GM19099 (cell line): ENCODE results near the gene MARCHF10.

Source experiments
- POLR2A ChIP-seq: IDR thresholded peaks from 3 replicates; pipeline ENCODE4 v1.6.1; 2011; ENCODE audit warnings: low read depth; ENCODE audit not compliant: insufficient read length; ENCODE audit errors: extremely low read depth

Gene MARCHF10

DNA sequence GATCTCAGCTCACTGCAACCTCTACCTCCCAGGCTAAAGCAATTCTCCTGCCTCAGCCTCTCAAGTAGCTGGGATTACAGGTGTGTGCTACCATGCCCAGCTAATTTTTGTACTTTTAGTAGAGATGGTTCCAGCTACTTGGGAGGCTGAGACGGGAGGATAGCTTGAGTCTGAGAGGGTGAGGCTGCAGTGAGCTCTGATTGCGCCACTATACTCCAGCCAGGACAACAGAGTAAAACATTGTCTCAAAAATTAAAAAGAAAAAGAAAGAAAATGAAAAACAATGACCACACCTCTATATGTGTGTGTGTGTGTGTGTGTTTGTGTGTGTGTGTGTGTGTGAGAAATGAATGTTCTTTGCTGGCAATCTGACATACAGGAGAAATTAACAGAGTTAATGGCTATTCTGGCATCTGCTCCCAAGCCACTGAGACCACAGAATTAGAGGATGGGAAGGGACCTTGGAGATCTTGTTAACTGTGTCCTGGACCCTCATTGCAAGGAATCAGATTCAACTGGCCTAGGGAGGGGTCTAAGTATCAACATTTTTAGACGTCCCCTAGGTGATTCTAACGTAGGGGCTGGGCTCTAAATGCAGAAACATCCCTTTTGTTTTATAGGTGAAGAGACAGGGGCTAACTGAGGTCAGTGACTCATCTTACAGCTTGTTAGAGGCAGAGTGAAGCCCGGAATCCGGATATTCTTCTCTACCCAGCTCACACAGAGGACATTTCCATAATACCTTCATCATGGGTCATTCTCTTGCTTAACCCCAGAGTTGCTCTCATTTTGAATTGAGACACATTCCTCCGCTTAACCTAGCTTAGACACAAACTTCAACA lies 16.4 kb upstream of the MARCHF10 start:
- no peak for TF ChIP-seq POLR2A

- no peak for TF ChIP-seq POLR2A
These were observed 15.2 kb upstream of the MARCHF10 start for GRCh38 chr17:62823111-62823893.

GRCh38 chr17:62822080-62822904 lies 14.2 kb upstream of the MARCHF10 start:
- no peak for TF ChIP-seq POLR2A

DNA sequence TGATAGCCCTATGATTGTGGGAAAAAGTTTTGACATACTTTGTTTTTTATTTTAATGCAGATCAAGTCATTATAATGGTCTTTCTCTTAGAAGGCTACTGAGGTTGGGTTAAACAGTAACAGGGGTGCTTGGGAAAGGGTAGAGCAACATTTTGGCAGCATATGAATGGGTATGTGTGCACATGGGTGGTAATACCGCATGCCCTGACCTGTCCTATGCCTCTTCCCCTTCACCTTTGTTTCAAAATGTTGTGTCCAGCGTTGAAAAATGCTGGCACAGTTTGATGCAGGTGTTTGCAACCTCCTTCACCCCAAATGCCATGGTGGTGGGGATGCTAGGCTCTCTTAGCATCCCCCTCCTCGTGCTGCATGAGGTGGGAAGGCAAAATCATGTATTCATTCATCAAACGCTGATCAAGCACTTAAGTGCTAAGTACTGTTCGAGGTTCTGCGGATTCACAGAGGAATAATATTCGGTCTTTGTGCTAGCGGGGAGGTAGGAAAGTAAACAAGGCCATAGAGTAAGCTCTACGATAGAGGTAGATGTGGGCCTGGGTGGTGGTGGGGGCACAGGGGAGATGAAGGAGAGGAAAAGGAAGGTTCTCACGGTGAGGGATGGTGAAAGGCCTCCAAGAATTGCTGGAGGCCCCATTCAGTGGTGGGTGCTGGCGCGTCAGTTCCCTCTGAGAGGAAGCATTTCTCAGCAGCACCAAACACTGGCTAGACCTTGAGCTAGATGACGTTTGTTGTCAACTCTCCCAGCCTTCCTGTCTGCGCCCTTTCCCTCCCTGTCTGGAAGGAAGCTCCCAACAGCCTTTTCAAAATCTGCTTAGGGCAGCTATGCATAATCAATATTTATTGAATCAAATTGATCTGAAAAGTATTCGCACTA lies 13.3 kb upstream of the MARCHF10 start:
- TF ChIP-seq POLR2A, result no peak

DNA sequence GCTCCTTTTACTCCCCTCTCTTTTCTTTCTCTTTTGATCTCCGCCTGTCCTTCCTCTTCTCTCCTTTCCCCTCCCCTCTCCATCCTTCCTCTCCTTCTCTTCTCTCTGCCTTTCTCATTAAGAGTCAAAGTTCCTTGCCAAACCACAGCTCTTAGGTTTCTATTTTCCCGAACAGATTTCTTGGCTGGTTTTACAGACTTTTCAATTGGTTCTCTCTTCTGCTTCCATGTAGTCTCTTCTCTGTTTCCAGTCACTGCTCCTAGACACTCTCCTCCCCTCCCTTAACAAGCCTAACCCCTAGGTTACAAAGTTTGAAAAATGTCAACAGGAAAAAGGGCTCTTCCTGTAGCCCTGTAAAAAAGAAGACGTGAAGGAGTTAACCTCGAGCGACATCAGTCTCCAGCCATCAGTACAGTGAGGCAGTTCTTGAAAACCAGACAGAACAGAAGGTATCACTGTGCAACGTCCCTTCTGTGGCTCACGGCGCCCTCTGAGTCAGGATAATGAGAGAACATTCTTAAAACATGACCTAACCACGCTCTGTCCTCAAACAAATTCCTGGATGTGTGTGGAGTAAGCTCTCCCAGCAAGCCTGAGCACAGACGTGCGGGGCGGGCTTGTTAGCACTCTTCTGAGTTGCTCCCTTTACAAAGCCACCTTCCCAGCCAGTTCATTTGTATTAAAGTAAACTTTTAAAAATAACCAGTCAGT lies 11.6 kb upstream of the MARCHF10 start:
- no peak for TF ChIP-seq POLR2A

- no peak for TF ChIP-seq POLR2A
These were observed 10.4 kb upstream of the MARCHF10 start for GRCh38 chr17:62818526-62818925.

DNA sequence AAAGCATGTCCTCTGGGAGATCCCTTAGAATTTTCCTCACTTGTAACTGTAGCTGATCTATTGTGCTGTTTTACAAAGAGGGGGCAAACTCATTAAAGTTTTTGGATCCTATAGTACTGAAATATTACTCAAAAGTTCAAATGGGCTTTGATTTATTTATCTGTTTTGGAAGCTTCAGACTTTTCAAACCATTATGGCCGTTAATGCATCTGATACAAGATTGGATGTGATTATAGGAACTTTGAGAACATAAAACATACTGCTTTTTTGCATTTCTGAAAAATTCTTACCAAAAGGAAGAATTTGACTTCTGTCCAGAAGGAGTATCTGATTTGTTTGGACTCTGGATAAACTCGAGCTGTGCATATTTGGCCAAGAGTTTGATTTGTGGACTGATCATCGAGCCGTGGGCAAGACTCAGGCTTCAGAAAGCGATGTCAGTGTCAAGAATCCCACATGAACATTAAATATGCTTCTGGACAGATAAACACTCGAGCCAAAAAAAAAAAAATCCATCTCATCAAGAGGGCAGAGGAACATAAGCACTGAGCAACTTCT lies 8.2 kb upstream of the MARCHF10 start:
- no peak for TF ChIP-seq POLR2A

DNA sequence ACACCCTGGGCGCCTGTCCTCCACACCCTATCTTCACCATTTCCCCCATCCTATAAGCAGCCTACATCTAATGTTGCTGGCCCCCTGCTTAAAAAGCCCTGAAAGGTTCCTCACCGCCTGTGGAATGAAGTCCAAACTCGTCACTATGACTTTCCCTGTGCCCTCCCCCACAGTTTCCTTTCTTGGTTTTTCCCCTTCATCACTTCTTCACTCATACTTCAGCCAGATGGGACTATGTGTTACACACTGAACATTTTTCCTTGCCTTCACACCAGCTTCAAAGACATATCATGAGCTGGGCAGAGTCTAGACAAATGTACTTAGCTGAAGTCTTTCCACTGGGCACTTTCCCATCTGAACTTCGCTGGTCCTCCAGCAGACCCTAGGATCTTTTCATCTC lies 1.5 kb upstream of the MARCHF10 start:
- no peak for TF ChIP-seq POLR2A

- no peak for TF ChIP-seq POLR2A
These were observed 459 bp upstream of the MARCHF10 start for GRCh38 chr17:62808576-62808970.

DNA sequence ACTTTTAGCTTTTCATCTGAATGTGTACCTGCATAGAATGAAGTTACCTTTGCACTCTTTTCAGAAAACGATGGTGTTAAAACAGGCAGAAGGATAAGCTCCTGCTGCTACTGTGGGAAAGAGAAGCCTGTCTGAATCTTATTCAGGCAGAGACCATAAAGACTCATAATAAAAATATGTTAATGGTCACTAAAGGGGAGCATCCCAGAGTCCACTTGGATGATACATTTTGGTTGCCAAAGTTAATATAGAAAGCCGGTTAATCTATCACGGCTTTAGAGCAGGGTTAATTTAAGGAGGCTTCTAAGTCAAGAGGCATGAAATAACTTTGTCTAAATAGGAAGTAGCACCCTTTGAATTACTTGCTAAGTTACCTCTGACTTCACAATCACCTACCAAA lies 2.9 kb downstream of the MARCHF10 start:
- no peak for TF ChIP-seq POLR2A

- TF ChIP-seq POLR2A, result no peak
These were observed 3.3 kb downstream of the MARCHF10 start for GRCh38 chr17:62804822-62805221.

DNA sequence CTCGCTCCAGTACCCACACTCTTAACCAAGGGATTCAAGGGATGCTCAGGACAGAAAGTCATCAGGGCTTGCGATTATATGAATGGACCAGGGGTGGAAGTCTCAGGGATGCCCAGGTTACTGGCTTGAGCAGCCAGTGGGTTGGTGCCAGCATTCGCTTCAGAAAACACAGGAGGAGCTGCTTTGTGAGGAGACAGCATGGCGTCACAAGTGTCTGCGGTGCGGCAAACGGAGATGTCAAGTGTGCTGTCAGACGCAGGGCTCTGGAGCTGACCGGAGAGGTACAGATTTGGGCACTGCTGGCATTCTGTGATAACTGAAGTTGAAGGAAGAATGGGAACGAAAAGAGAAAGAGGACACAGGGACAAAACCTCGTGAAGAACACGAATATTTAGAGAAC lies 4.1 kb downstream of the MARCHF10 start:
- TF ChIP-seq POLR2A, result no peak

- no peak for TF ChIP-seq POLR2A
These were observed 5.4 kb downstream of the MARCHF10 start for GRCh38 chr17:62802561-62803205.
